Keratinocyte (primary cell): Measurements from ENCODE around the gene NTSR2. TPM values are rescaled to one million over a fixed set of nuclear protein-coding genes. Genes with fewer than 3 reads are reported as not detected.
"Not testable (repeated sequence)": the region's sequence is repeated elsewhere in the genome, so short reads cannot be mapped to it uniquely, and the experiment has no call there.

Experiments
- DNase-seq: peaks from one replicate; pipeline ENCODE4 v3.0.0-alpha.2; 2011; ENCODE audit warnings: low read depth, missing footprints, low spot score
- FAIRE-seq: peaks from 2 replicates; lab custom pipeline; 2011; peaks lifted over from hg19 to GRCh38; lab: Jason Lieb, UNC
- H2AFZ ChIP-seq: 2 replicates; pipeline ENCODE4 v1.6.0; 2012; ENCODE audit warnings: low read length, control low read depth, inconsistent platforms; ENCODE audit not compliant: control insufficient read depth
- H3K27ac ChIP-seq: 2 replicates; pipeline ENCODE4 v1.5.1; 2011; ENCODE audit warnings: low read length; ENCODE audit not compliant: control insufficient read depth, insufficient read depth
- H3K27me3 ChIP-seq: 3 replicates; pipeline ENCODE4 v1.6.0; 2011; ENCODE audit warnings: low read length; ENCODE audit not compliant: control insufficient read depth, insufficient read depth; ENCODE audit errors: extremely low read depth
- H3K36me3 ChIP-seq, 2 experiments: 2 replicates in 1 of 2; 3 replicates in 1 of 2; pipeline ENCODE4 v1.5.1; 2011; ENCODE audit warnings: low read length in 2 of 2, mild to moderate bottlenecking in 1 of 2; ENCODE audit not compliant: control insufficient read depth in 2 of 2, insufficient read depth in 2 of 2; ENCODE audit errors: extremely low read depth in 1 of 2
- H3K4me1 ChIP-seq: 3 replicates; pipeline ENCODE4 v1.5.1; 2011; ENCODE audit warnings: low read length; ENCODE audit not compliant: control insufficient read depth, insufficient read depth; ENCODE audit errors: extremely low read depth
- H3K4me2 ChIP-seq: 3 replicates; pipeline ENCODE4 v1.6.0; 2011; ENCODE audit warnings: low read depth, low read length; ENCODE audit not compliant: control insufficient read depth, insufficient read depth; ENCODE audit errors: extremely low read depth
- H3K4me3 ChIP-seq, 3 experiments: fragments of 200-600 bp in 1 of 3; sonication (generic) in 1 of 3; 2 replicates in 2 of 3; 3 replicates in 1 of 3; pipeline ENCODE4 v1.5.1; 2011 to 2016; ENCODE audit warnings: low read length in 3 of 3, mild to moderate bottlenecking in 3 of 3, control low read depth in 2 of 3, inconsistent platforms in 1 of 3, low read depth in 1 of 3, mixed read lengths in 1 of 3, mixed run types in 1 of 3, moderate library complexity in 1 of 3; ENCODE audit not compliant: control insufficient read depth in 2 of 3, insufficient read depth in 2 of 3; ENCODE audit errors: extremely low read depth in 1 of 3
- H3K79me2 ChIP-seq: 2 replicates; pipeline ENCODE4 v1.6.0; 2012; ENCODE audit warnings: low read length; ENCODE audit not compliant: control insufficient read depth, insufficient read depth
- H3K9ac ChIP-seq: 3 replicates; pipeline ENCODE4 v1.6.0; 2011; ENCODE audit warnings: low read length; ENCODE audit not compliant: control insufficient read depth, insufficient read depth; ENCODE audit errors: extremely low read depth
- H3K9me1 ChIP-seq: 3 replicates; pipeline ENCODE4 v1.6.0; 2011; ENCODE audit warnings: low read length; ENCODE audit not compliant: control insufficient read depth, insufficient read depth; ENCODE audit errors: extremely low read depth
- H3K9me3 ChIP-seq: 2 replicates; pipeline ENCODE4 v1.5.1; 2012; ENCODE audit warnings: low read depth, low read length; ENCODE audit not compliant: control insufficient read depth
- H4K20me1 ChIP-seq: 3 replicates; pipeline ENCODE4 v1.6.0; 2011; ENCODE audit warnings: low read length; ENCODE audit not compliant: control insufficient read depth, insufficient read depth; ENCODE audit errors: extremely low read depth
- CTCF ChIP-seq, 3 experiments: IDR thresholded peaks in 1 of 3; conservative IDR thresholded peaks in 1 of 3; optimal IDR thresholded peaks in 1 of 3; 2 replicates in 2 of 3; 3 replicates in 1 of 3; pipeline versions ENCODE3 to v1.5.1; 2011; ENCODE audit warnings: low read length in 3 of 3, mild to moderate bottlenecking in 3 of 3, moderate library complexity in 2 of 3, control low read depth in 1 of 3, inconsistent platforms in 1 of 3; ENCODE audit not compliant: insufficient read depth in 2 of 3; ENCODE audit errors: extremely low read depth in 1 of 3
- EZH2 ChIP-seq: IDR thresholded peaks from one replicate; pipeline ENCODE4 v1.6.1; 2012; ENCODE audit warnings: inconsistent platforms, mild to moderate bottlenecking, low read length, moderate library complexity
- dilution Hi-C: fragments of 300-500 bp; cut with MboI; formaldehyde crosslinking; loops from one replicate; pipeline ENCODE4 v1.7.0; 2020; ENCODE audit warnings: low sequenced_read_pairs; ENCODE audit not compliant: extremely low pct_ligation_motif_present
- polyA plus RNA-seq, 5 experiments: library from polyadenylated mRNA; depleted of rRNA in 3 of 5; stranded (reverse) in 3 of 5; stranded (forward) in 1 of 5; unstranded in 1 of 5; fragments of >200 nt; gene quantifications; 1 replicate in 1 of 5; 2 replicates in 3 of 5; 3 replicates in 1 of 5; pipeline versions ENCODE4 v1.2.1 to v1.2.3, GENCODE V29; 2011 to 2012; ENCODE audit warnings: missing spikeins in 2 of 5, low read depth in 1 of 5, low replicate concordance in 1 of 5

Gene NTSR2
- polyA plus RNA-seq, 1 donor (not counting 4 experiments of a cell fraction or from before 2014, with no cell fraction given), result not detected

- Histone ChIP-seq H3K9me3 (no peaks in the 10 kb centered on the region), H3K4me2 (no peak overlapping the region), H4K20me1 (peaks cover 2% of the 10 kb centered on the region), H3K9ac (no peak overlapping the region), H3K4me1 (peaks cover 11% of the 10 kb centered on the region), H2AFZ (no peak overlapping the region), H3K79me2 (no peaks in the 10 kb centered on the region), H3K4me3 (no peak overlapping the region), H3K9me1 (no peaks in the 10 kb centered on the region), H3K27ac (no peak overlapping the region), H3K36me3 (no peaks in the 10 kb centered on the region), H3K27me3 (peaks cover 12% of the 10 kb centered on the region)
- DNase-seq, result no peak
- TF ChIP-seq EZH2, result no peak
- no peak for TF ChIP-seq CTCF (optimal IDR thresholded peaks at IDR 0.05 in 1 of 3, IDR thresholded peaks at IDR 0.05 in 1 of 3, conservative IDR thresholded peaks at IDR 0.05 in 1 of 3; ENCODE audit: extremely low read depth in 1 of 3, insufficient read depth in 2 of 3, low read length in 3 of 3)
- no peak for FAIRE-seq
- dilution Hi-C loops, result no loop called here
Measured at GRCh38 chr2:11661891-11662435, 8.0 kb downstream of the NTSR2 start.

- dilution Hi-C loops, H3K27me3 ChIP-seq, H3K79me2 ChIP-seq, H3K9me1 ChIP-seq, H3K9ac ChIP-seq, H3K9me3 ChIP-seq, H3K36me3 ChIP-seq, FAIRE-seq, H4K20me1 ChIP-seq, H3K4me2 ChIP-seq, DNase-seq, H2AFZ ChIP-seq, H3K4me3 ChIP-seq, H3K27ac ChIP-seq: not testable (repeated sequence)
- peaks cover 11% of the 10 kb centered on the region for H3K4me1 ChIP-seq
Measured at GRCh38 chr2:11660396-11660795, 9.6 kb downstream of the NTSR2 start.

- TF ChIP-seq EZH2 (no peak), CTCF (optimal IDR thresholded peaks at IDR 0.05 in 1 of 3, IDR thresholded peaks at IDR 0.05 in 1 of 3, conservative IDR thresholded peaks at IDR 0.05 in 1 of 3; ENCODE audit: extremely low read depth in 1 of 3, insufficient read depth in 2 of 3, low read length in 3 of 3) (no peak)
- Histone ChIP-seq H2AFZ (no peak overlapping the region), H3K79me2 (no peaks in the 10 kb centered on the region), H3K27me3 (peaks cover 9% of the 10 kb centered on the region), H3K9me1 (no peaks in the 10 kb centered on the region), H3K4me2 (no peak overlapping the region), H4K20me1 (no peaks in the 10 kb centered on the region), H3K9me3 (no peaks in the 10 kb centered on the region), H3K9ac (no peak overlapping the region), H3K27ac (no peak overlapping the region), H3K4me1 (peaks cover 11% of the 10 kb centered on the region), H3K4me3 (no peak overlapping the region), H3K36me3 (no peaks in the 10 kb centered on the region)
- DNase-seq (no peak), FAIRE-seq (no peak)
- dilution Hi-C loops, result no loop called here
Measured at GRCh38 chr2:11659851-11660250, 10.1 kb downstream of the NTSR2 start.
